Gastrocnemius medialis (tissue), 4 donors: ENCODE data around the gene CNOT10.

Experiments used
- POLR2A ChIP-seq, 2 donors: fragments of 450-650 bp; IDR thresholded peaks; one replicate each; pipeline ENCODE4 v1.6.1; 2017; ENCODE audit warnings: antibody characterized with exemption in 2 of 2, mild to moderate bottlenecking in 2 of 2, moderate library complexity in 2 of 2
- TF ChIP-seq, protein P1 (sequence below), 5 experiments: fragments of 450-650 bp in 3 of 5; fragments of 200-600 bp in 2 of 5; sonication (generic) in 2 of 5; IDR thresholded peaks in 4 of 5; conservative IDR thresholded peaks in 1 of 5; 1 replicate in 4 of 5; 2 replicates in 1 of 5; pipeline ENCODE4 v1.5.1; 2016 to 2019; ENCODE audit warnings: antibody characterized with exemption in 5 of 5, mild to moderate bottlenecking in 3 of 5, moderate library complexity in 3 of 5

DNA sequence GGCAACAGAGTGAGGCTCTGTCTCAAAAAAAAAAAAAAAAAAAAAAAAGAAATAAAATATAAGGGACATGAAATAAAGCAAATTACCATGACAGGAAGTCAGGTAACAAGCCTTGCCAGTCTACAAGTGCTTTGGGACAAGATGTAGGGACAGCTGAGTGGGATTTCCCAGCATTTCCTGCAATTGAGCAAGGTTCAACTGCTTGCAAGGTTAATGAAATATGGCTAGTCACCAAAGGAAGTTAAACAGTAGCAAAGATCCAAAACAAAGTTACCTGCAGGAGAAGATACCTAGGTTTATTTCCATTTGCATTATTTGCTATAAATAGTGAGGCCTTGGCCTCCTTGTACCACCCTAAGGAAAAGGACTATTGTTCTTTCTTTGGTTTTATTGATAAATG lies 22.3 kb upstream of the CNOT10 start:
- TF ChIP-seq, protein P1, sequence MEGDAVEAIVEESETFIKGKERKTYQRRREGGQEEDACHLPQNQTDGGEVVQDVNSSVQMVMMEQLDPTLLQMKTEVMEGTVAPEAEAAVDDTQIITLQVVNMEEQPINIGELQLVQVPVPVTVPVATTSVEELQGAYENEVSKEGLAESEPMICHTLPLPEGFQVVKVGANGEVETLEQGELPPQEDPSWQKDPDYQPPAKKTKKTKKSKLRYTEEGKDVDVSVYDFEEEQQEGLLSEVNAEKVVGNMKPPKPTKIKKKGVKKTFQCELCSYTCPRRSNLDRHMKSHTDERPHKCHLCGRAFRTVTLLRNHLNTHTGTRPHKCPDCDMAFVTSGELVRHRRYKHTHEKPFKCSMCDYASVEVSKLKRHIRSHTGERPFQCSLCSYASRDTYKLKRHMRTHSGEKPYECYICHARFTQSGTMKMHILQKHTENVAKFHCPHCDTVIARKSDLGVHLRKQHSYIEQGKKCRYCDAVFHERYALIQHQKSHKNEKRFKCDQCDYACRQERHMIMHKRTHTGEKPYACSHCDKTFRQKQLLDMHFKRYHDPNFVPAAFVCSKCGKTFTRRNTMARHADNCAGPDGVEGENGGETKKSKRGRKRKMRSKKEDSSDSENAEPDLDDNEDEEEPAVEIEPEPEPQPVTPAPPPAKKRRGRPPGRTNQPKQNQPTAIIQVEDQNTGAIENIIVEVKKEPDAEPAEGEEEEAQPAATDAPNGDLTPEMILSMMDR (IDR thresholded peaks at IDR 0.05 in 4 of 5, conservative IDR thresholded peaks at IDR 0.05 in 1 of 5): no peak
- no peak for TF ChIP-seq POLR2A (IDR thresholded peaks at IDR 0.05)
